HG03103 (cell line): ENCODE results near the gene SH3BP5.
A peak's percentile ranks its signal among the peaks of the same experiment; 100 is the strongest.

Source experiments
- ATAC-seq: cut with Tn5 transposase; IDR thresholded peaks from one replicate; pipeline ENCODE4 v1.9.1; 2021; ENCODE audit warnings: low read depth; ENCODE audit not compliant: unreplicated experiment

SH3BP5 gene

GRCh38 chr3:15215996-15216395, 116.4 kb downstream of the SH3BP5 start:
- ATAC-seq, result no peak

- ATAC-seq, result no peak
These were observed 117.6 kb downstream of the SH3BP5 start for GRCh38 chr3:15214758-15215157.

- no peak for ATAC-seq
These were observed 120.4 kb downstream of the SH3BP5 start for GRCh38 chr3:15211937-15212336.

- ATAC-seq, result no peak
These were observed 124.4 kb downstream of the SH3BP5 start for GRCh38 chr3:15207836-15208504.

- ATAC-seq, result peak; percentile 27
These were observed 125.5 kb downstream of the SH3BP5 start for GRCh38 chr3:15206662-15207576.

- peak; percentile 78 for ATAC-seq
These were observed 126.3 kb downstream of the SH3BP5 start, which contains the start of gene CAPN7 for GRCh38 chr3:15205934-15206661. CAPN7 (plus strand) TSS chr3:15206246; CDS start chr3:15206496, 250 bp downstream.

GRCh38 chr3:15205482-15205933, 126.9 kb downstream of the SH3BP5 start:
- ATAC-seq, result no peak
